H9 (cell line): Measurements from ENCODE around the gene UHRF1. TPM values are rescaled to one million over a fixed set of nuclear protein-coding genes. Genes with fewer than 3 reads are reported as not detected.

Experiments
- DNase-seq: peaks from one replicate; pipeline ENCODE4 v3.0.0-alpha.2; 2017
- H2AFZ ChIP-seq: one replicate; pipeline ENCODE4 v1.6.1; 2013; ENCODE audit warnings: mild to moderate bottlenecking, low read length, control low read depth, moderate library complexity
- H2AK5ac ChIP-seq: 2 replicates; pipeline ENCODE4 v1.6.1; 2013; ENCODE audit warnings: low read length, control low read depth, mixed read lengths; ENCODE audit not compliant: insufficient read length
- H2BK120ac ChIP-seq: one replicate; pipeline ENCODE4 v1.6.1; 2013; ENCODE audit warnings: low read depth, mild to moderate bottlenecking, low read length, control low read depth, inconsistent platforms; ENCODE audit not compliant: poor library complexity, severe bottlenecking
- H2BK12ac ChIP-seq: 2 replicates; pipeline ENCODE4 v1.6.1; 2013; ENCODE audit warnings: low read length, control low read depth, mixed read lengths, low read depth; ENCODE audit not compliant: insufficient read length
- H2BK15ac ChIP-seq: 2 replicates; pipeline ENCODE4 v1.6.1; 2013; ENCODE audit warnings: low read depth, low read length, control low read depth
- H2BK20ac ChIP-seq: one replicate; pipeline ENCODE4 v1.6.1; 2013; ENCODE audit warnings: low read depth, mild to moderate bottlenecking, low read length, control low read depth, inconsistent platforms; ENCODE audit not compliant: poor library complexity, severe bottlenecking
- H2BK5ac ChIP-seq: 2 replicates; pipeline ENCODE4 v1.6.1; 2013; ENCODE audit warnings: low read length, control low read depth, mixed read lengths; ENCODE audit not compliant: insufficient read length
- H3K14ac ChIP-seq: 2 replicates; pipeline ENCODE4 v1.6.1; 2013; ENCODE audit warnings: low read length, control low read depth; ENCODE audit not compliant: insufficient read depth
- H3K18ac ChIP-seq: 2 replicates; pipeline ENCODE4 v1.6.1; 2013; ENCODE audit warnings: low read depth, mild to moderate bottlenecking, mixed read lengths, low read length, control low read depth; ENCODE audit not compliant: insufficient read length
- H3K23ac ChIP-seq: 2 replicates; pipeline ENCODE4 v1.6.1; 2013; ENCODE audit warnings: low read length, control low read depth, mixed read lengths, low read depth; ENCODE audit not compliant: insufficient read length
- H3K23me2 ChIP-seq: 2 replicates; pipeline ENCODE4 v1.6.1; 2013; ENCODE audit warnings: low read depth, mild to moderate bottlenecking, mixed read lengths, low read length, control low read depth; ENCODE audit not compliant: insufficient read length, poor library complexity, severe bottlenecking
- H3K27ac ChIP-seq: 2 replicates; pipeline ENCODE4 v1.5.1; 2013; ENCODE audit warnings: low read length, control low read depth, mixed read lengths, low read depth; ENCODE audit not compliant: insufficient read length
- H3K27me3 ChIP-seq: 2 replicates; pipeline ENCODE4 v1.6.1; 2013; ENCODE audit warnings: low read length, control low read depth, inconsistent platforms; ENCODE audit not compliant: insufficient read depth
- H3K4ac ChIP-seq: 2 replicates; pipeline ENCODE4 v1.6.1; 2013; ENCODE audit warnings: low read depth, mild to moderate bottlenecking, control low read depth, inconsistent platforms, low read length, moderate library complexity
- H3K4me1 ChIP-seq: 2 replicates; pipeline ENCODE4 v1.6.1; 2013; ENCODE audit warnings: low read length, control low read depth, inconsistent platforms; ENCODE audit not compliant: insufficient read depth
- H3K4me2 ChIP-seq: 2 replicates; pipeline ENCODE4 v1.6.1; 2013; ENCODE audit warnings: low read length, control low read depth, mixed read lengths; ENCODE audit not compliant: insufficient read length, insufficient read depth
- H3K56ac ChIP-seq: 2 replicates; pipeline ENCODE4 v1.6.1; 2013; ENCODE audit warnings: low read depth, mild to moderate bottlenecking, mixed read lengths, low read length, control low read depth; ENCODE audit not compliant: insufficient read length
- H3K79me1 ChIP-seq: 2 replicates; pipeline ENCODE4 v1.6.1; 2013; ENCODE audit warnings: low read depth, mild to moderate bottlenecking, moderate library complexity, low read length, control low read depth, inconsistent platforms; ENCODE audit not compliant: insufficient read depth, poor library complexity, severe bottlenecking
- H3K79me2 ChIP-seq: 2 replicates; pipeline ENCODE4 v1.6.1; 2013; ENCODE audit warnings: low read length, control low read depth, inconsistent platforms; ENCODE audit not compliant: insufficient read depth
- H3K9ac ChIP-seq: 2 replicates; pipeline ENCODE4 v1.6.1; 2013; ENCODE audit warnings: low read length, control low read depth, mixed read lengths; ENCODE audit not compliant: insufficient read length; ENCODE audit errors: extremely low read depth
- H3K9me3 ChIP-seq: one replicate; pipeline ENCODE4 v1.6.1; 2013; ENCODE audit warnings: low read depth, low read length, inconsistent platforms; ENCODE audit not compliant: control insufficient read depth
- H3T11ph ChIP-seq: one replicate; pipeline ENCODE4 v1.6.1; 2013; ENCODE audit warnings: mild to moderate bottlenecking, low read length, control low read depth, inconsistent platforms
- H4K20me1 ChIP-seq: one replicate; pipeline ENCODE4 v1.6.1; 2013; ENCODE audit not compliant: control insufficient read depth, insufficient read length, insufficient read depth
- H4K5ac ChIP-seq: 2 replicates; pipeline ENCODE4 v1.6.1; 2013; ENCODE audit warnings: low read depth, mild to moderate bottlenecking, mixed read lengths, low read length, control low read depth; ENCODE audit not compliant: insufficient read length
- H4K8ac ChIP-seq: replicated peaks from 2 replicates; pipeline ENCODE4 v1.6.1; 2013; ENCODE audit warnings: low read length, control low read depth, mixed read lengths, low read depth; ENCODE audit not compliant: insufficient read length
- H4K91ac ChIP-seq: 2 replicates; pipeline ENCODE4 v1.6.1; 2013; ENCODE audit warnings: low read depth, mild to moderate bottlenecking, moderate library complexity, mixed read lengths, low read length, control low read depth; ENCODE audit not compliant: insufficient read length
- H3K27ac Mint-ChIP-seq, 3 experiments: 2 replicates in 2 of 3; 3 replicates in 1 of 3; pipeline ENCODE4 v1.8.0; 2020 to 2021; ENCODE audit warnings: mixed read lengths in 3 of 3, mild to moderate bottlenecking in 1 of 3, moderate library complexity in 1 of 3
- H3K27me3 Mint-ChIP-seq: 2 replicates; pipeline ENCODE4 v1.8.0; 2021; ENCODE audit warnings: low read depth, mild to moderate bottlenecking, moderate library complexity, mixed read lengths
- H3K36me3 Mint-ChIP-seq, 3 experiments: 2 replicates in 2 of 3; 3 replicates in 1 of 3; pipeline ENCODE4 v1.8.0; 2020 to 2021; ENCODE audit warnings: low read depth in 3 of 3, mixed read lengths in 3 of 3; ENCODE audit not compliant: insufficient read depth in 1 of 3
- H3K4me1 Mint-ChIP-seq, 2 experiments: 2 replicates each; pipeline ENCODE4 v1.8.0; 2020; ENCODE audit warnings: mixed read lengths in 2 of 2
- H3K4me3 Mint-ChIP-seq, 2 experiments: 2 replicates in 1 of 2; 3 replicates in 1 of 2; pipeline ENCODE4 v1.8.0; 2020 to 2021; ENCODE audit warnings: mild to moderate bottlenecking in 2 of 2, mixed read lengths in 2 of 2, moderate library complexity in 1 of 2
- H3K9me3 Mint-ChIP-seq, 2 experiments: 2 replicates in 1 of 2; 3 replicates in 1 of 2; pipeline ENCODE4 v1.8.0; 2020; ENCODE audit warnings: mild to moderate bottlenecking in 2 of 2, mixed read lengths in 2 of 2, moderate library complexity in 1 of 2
- WGBS: extraction: QIAGEN DNeasy Blood & Tissue Kit; methylation state at CpG from one replicate; pipeline ENCODE4 v1.1.7; 2013; ENCODE audit warnings: missing lambda C conversion rate, low lambda C conversion rate, mixed read lengths; ENCODE audit not compliant: insufficient read length; ENCODE audit errors: extremely low coverage; 5-methylcytosine and 5-hydroxymethylcytosine counted together
- total RNA-seq: library from RNA; stranded (reverse); gene quantifications from 2 replicates; pipeline ENCODE4 v1.2.1, GENCODE V29; 2021
- TF ChIP-seq, protein P1 (sequence below): fragments of 200-600 bp; sonication (generic); conservative IDR thresholded peaks from 3 replicates; pipeline ENCODE4 v1.8.0; 2021; ENCODE audit warnings: antibody characterized with exemption, mild to moderate bottlenecking

Gene UHRF1
- total RNA-seq, 1 experiment from 2014 or later, result 106 TPM

DNA sequence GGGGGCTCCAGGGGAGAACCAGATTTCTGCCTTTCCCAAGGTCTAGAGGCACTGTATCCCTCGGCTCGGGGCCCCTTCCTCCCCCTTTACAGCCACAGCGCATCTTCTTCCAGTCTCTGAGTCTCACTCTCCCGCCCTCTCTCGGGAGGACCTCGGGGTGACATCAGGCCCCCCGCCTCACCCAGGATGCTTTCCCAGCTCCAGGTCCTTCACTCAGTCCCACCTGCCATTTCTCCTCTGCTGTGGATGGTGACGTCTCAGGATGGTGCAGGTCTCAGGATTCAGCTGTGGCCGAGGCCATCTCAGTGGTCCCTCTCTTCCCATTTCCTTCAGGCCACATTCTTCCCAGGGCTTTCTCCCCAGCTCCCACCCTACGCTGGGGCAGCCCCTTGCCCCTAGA is 46.0 kb downstream of the UHRF1 start:
- H3K36me3 Mint-ChIP-seq, result peaks cover 37 to 83% (median 75%) of the 10 kb centered on the region in 3 experiments
- H3T11ph ChIP-seq, result no peak overlapping the region
- H3K79me1 ChIP-seq, result no peaks in the 10 kb centered on the region
- no peaks in the 10 kb centered on the region for H3K9me3 ChIP-seq
- H2BK15ac ChIP-seq, result no peak overlapping the region
- H3K4me3 Mint-ChIP-seq, result peak overlapping the region in 1 of 2 experiments; percentile 38; a peak in 1 of 5 replicates
- H3K27ac Mint-ChIP-seq, result peak overlapping the region; percentile 38 to 77 (median 70); a peak in 4 of 7 replicates
- H3K23me2 ChIP-seq, result peaks cover 2% of the 10 kb centered on the region
- no peaks in the 10 kb centered on the region for H4K20me1 ChIP-seq
- no peaks in the 10 kb centered on the region for H3K79me2 ChIP-seq
- no peak overlapping the region for H4K5ac ChIP-seq
- no peaks in the 10 kb centered on the region for H3K27me3 ChIP-seq
- no peak overlapping the region for H4K8ac ChIP-seq
- no peak overlapping the region for H3K18ac ChIP-seq
- no peak overlapping the region for H2BK120ac ChIP-seq
- H3K4ac ChIP-seq, result no peak overlapping the region
- no peak overlapping the region for H2AFZ ChIP-seq
- no peak overlapping the region for H2BK12ac ChIP-seq
- H2BK20ac ChIP-seq, result no peak overlapping the region
- DNase-seq, result no peak
- H3K4me1 Mint-ChIP-seq, result no peaks in the 10 kb centered on the region
- H2AK5ac ChIP-seq, result no peak overlapping the region
- no CpG with 5 or more reads among the region's 10 CpGs for WGBS
- no peak overlapping the region for H4K91ac ChIP-seq
- H3K9me3 Mint-ChIP-seq, result no peaks in the 10 kb centered on the region
- no peak overlapping the region for H3K9ac ChIP-seq
- H3K27ac ChIP-seq, result no peak overlapping the region
- TF ChIP-seq, protein P1, sequence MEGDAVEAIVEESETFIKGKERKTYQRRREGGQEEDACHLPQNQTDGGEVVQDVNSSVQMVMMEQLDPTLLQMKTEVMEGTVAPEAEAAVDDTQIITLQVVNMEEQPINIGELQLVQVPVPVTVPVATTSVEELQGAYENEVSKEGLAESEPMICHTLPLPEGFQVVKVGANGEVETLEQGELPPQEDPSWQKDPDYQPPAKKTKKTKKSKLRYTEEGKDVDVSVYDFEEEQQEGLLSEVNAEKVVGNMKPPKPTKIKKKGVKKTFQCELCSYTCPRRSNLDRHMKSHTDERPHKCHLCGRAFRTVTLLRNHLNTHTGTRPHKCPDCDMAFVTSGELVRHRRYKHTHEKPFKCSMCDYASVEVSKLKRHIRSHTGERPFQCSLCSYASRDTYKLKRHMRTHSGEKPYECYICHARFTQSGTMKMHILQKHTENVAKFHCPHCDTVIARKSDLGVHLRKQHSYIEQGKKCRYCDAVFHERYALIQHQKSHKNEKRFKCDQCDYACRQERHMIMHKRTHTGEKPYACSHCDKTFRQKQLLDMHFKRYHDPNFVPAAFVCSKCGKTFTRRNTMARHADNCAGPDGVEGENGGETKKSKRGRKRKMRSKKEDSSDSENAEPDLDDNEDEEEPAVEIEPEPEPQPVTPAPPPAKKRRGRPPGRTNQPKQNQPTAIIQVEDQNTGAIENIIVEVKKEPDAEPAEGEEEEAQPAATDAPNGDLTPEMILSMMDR, result no peak
- H3K23ac ChIP-seq, result no peak overlapping the region
- H3K56ac ChIP-seq, result no peak overlapping the region
- no peak overlapping the region for H3K4me2 ChIP-seq
- H3K27me3 Mint-ChIP-seq, result no peaks in the 10 kb centered on the region; the same call in 1 of the 2 replicates
- no peak overlapping the region for H2BK5ac ChIP-seq
- H3K14ac ChIP-seq, result no peak overlapping the region
- H3K4me1 ChIP-seq, result no peaks in the 10 kb centered on the region
